ENCODE results near the gene ZNF883.

DNA sequence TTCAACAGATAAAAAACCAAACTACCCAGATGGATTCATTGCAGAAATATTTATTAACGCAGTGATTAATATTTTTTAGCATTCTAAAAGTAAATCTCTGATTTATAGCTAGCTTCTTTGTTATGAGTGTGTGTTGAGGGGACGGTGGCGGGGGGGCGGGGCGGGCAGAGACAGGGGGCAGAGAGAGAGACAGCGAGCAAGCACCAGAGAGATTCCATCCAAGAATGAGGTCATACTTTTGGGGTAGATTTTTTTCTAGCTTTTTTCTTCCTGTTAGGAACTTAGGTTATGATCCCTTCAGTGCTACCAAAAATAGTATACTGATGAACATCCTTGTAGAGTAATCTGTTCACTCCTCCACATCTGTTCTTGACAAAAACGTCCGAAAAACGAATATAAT, 500 bp upstream of the ZNF883 start:
- TF ChIP-seq, protein P1, sequence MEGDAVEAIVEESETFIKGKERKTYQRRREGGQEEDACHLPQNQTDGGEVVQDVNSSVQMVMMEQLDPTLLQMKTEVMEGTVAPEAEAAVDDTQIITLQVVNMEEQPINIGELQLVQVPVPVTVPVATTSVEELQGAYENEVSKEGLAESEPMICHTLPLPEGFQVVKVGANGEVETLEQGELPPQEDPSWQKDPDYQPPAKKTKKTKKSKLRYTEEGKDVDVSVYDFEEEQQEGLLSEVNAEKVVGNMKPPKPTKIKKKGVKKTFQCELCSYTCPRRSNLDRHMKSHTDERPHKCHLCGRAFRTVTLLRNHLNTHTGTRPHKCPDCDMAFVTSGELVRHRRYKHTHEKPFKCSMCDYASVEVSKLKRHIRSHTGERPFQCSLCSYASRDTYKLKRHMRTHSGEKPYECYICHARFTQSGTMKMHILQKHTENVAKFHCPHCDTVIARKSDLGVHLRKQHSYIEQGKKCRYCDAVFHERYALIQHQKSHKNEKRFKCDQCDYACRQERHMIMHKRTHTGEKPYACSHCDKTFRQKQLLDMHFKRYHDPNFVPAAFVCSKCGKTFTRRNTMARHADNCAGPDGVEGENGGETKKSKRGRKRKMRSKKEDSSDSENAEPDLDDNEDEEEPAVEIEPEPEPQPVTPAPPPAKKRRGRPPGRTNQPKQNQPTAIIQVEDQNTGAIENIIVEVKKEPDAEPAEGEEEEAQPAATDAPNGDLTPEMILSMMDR (IDR thresholded peaks at IDR 0.05) = no peak
- no peak for TF ChIP-seq POLR2A (IDR thresholded peaks at IDR 0.05)
